ENCODE data around the gene EML1.

GRCh38 chr14:99786511-99786989 lies 6.7 kb upstream of the EML1 start:
- TF ChIP-seq CTCF (conservative IDR thresholded peaks at IDR 0.05; ENCODE audit: low read depth, low read length) (no peak), EZH2 (IDR thresholded peaks at IDR 0.05; ENCODE audit: low read length, unreplicated experiment) (no peak), EZH2phosphoT487 (IDR thresholded peaks at IDR 0.05; ENCODE audit: borderline replicate concordance, low read length) (no peak)

Measured in PC-3 (cell line).